WTC11 (cell line): ENCODE data around the gene KPNB1. TPM values are rescaled to one million over a fixed set of nuclear protein-coding genes. Genes with fewer than 3 reads are reported as not detected.

ENCODE experiments used
- ATAC-seq: fragments of 200-7000 bp; cut with Tn5 transposase; 2 replicates; pipeline ENCODE4 v1.10.0; 2021; ENCODE audit warnings: mild to moderate bottlenecking, moderate library complexity
- CTCF ChIA-PET: fragments of 300-600 bp; sonication (Branson Sonifier 250); formaldehyde crosslinking; loops from one replicate; lab custom pipeline; 2021; ENCODE audit warnings: antibody characterized with exemption; lab: Charles Lee
- POLR2A ChIA-PET: fragments of 350-600 bp; sonication (Branson Sonifier 250); formaldehyde crosslinking; loops from one replicate; lab custom pipeline; 2021; ENCODE audit warnings: antibody characterized with exemption; lab: Charles Lee
- DNase-seq: peaks from one replicate; pipeline ENCODE4 v3.0.0; 2021; ENCODE audit warnings: low spot score
- H3K27ac Mint-ChIP-seq: 2 replicates; pipeline ENCODE4 v1.8.0; 2021; ENCODE audit warnings: mixed read lengths
- H3K27me3 Mint-ChIP-seq: 2 replicates; pipeline ENCODE4 v1.8.0; 2021; ENCODE audit warnings: low read depth, mild to moderate bottlenecking, moderate library complexity, mixed read lengths
- H3K36me3 Mint-ChIP-seq: 2 replicates; pipeline ENCODE4 v1.8.0; 2021; ENCODE audit warnings: mixed read lengths
- H3K4me1 Mint-ChIP-seq: 2 replicates; pipeline ENCODE4 v1.8.0; 2022; ENCODE audit warnings: mixed read lengths
- H3K4me3 Mint-ChIP-seq: 2 replicates; pipeline ENCODE4 v1.8.0; 2021; ENCODE audit warnings: mild to moderate bottlenecking, moderate library complexity, mixed read lengths
- H3K9me3 Mint-ChIP-seq: 2 replicates; pipeline ENCODE4 v1.8.0; 2021; ENCODE audit warnings: mixed read lengths
- ATF2 ChIP-seq: sonication (generic); formaldehyde crosslinking; IDR thresholded peaks from 2 replicates; pipeline ENCODE4 v1.8.1; 2022; ENCODE audit warnings: low read depth, missing genetic modification reagents, borderline replicate concordance
- ATF6 ChIP-seq: sonication (generic); formaldehyde crosslinking; IDR thresholded peaks from 2 replicates; pipeline ENCODE4 v1.8.1; 2023; ENCODE audit warnings: mild to moderate bottlenecking, missing genetic modification reagents
- ELF4 ChIP-seq: sonication (generic); formaldehyde crosslinking; IDR thresholded peaks from 2 replicates; pipeline ENCODE4 v1.8.1; 2022; ENCODE audit warnings: low read depth, mild to moderate bottlenecking, moderate library complexity, missing genetic modification reagents
- FOXJ3 ChIP-seq: sonication (generic); formaldehyde crosslinking; IDR thresholded peaks from 2 replicates; pipeline ENCODE4 v1.9.0; 2021; ENCODE audit warnings: missing genetic modification reagents, mild to moderate bottlenecking, borderline replicate concordance
- GABPB1 ChIP-seq: sonication (generic); formaldehyde crosslinking; IDR thresholded peaks from 2 replicates; pipeline ENCODE4 v1.8.1; 2023; ENCODE audit warnings: mild to moderate bottlenecking, missing genetic modification reagents
- HMGA2 ChIP-seq: fragments of 250-450 bp; sonication (Bioruptor Pico); IDR thresholded peaks from 2 replicates; pipeline ENCODE4 v1.4.0; 2021; ENCODE audit warnings: mild to moderate bottlenecking, moderate library complexity
- MXD4 ChIP-seq: fragments of 250-450 bp; sonication (Bioruptor Pico); IDR thresholded peaks from 2 replicates; pipeline ENCODE4 v1.8.0; 2021; ENCODE audit warnings: mild to moderate bottlenecking, moderate library complexity, borderline replicate concordance
- NR2C2 ChIP-seq: sonication (generic); formaldehyde crosslinking; IDR thresholded peaks from 2 replicates; pipeline ENCODE4 v1.8.0; 2022; ENCODE audit warnings: mild to moderate bottlenecking, missing genetic modification reagents
- NR3C1 ChIP-seq: sonication (generic); formaldehyde crosslinking; conservative IDR thresholded peaks from 2 replicates; pipeline ENCODE4 v1.8.1; 2023; ENCODE audit warnings: low read depth, mild to moderate bottlenecking, missing genetic modification reagents
- PREB ChIP-seq: sonication (generic); formaldehyde crosslinking; IDR thresholded peaks from 2 replicates; pipeline ENCODE4 v1.8.1; 2022; ENCODE audit warnings: mild to moderate bottlenecking, missing genetic modification reagents, moderate library complexity, borderline replicate concordance
- PRRX2 ChIP-seq: fragments of 250-450 bp; sonication (Bioruptor Pico); IDR thresholded peaks from 2 replicates; pipeline ENCODE4 v1.8.0; 2021; ENCODE audit warnings: mild to moderate bottlenecking
- SMAD3 ChIP-seq: sonication (generic); formaldehyde crosslinking; IDR thresholded peaks from 2 replicates; pipeline ENCODE4 v1.8.0; 2022; ENCODE audit warnings: missing genetic modification reagents, mild to moderate bottlenecking, borderline replicate concordance
- STAT6 ChIP-seq: sonication (generic); formaldehyde crosslinking; conservative IDR thresholded peaks from 2 replicates; pipeline ENCODE4 v1.8.1; 2023; ENCODE audit warnings: mild to moderate bottlenecking, low read depth, missing genetic modification reagents, moderate library complexity
- ZBTB21 ChIP-seq: sonication (generic); formaldehyde crosslinking; IDR thresholded peaks from 2 replicates; pipeline ENCODE4 v1.8.1; 2023; ENCODE audit warnings: mild to moderate bottlenecking, missing genetic modification reagents, borderline replicate concordance
- ZMAT4 ChIP-seq: fragments of 250-450 bp; sonication (Bioruptor Pico); IDR thresholded peaks from 2 replicates; pipeline ENCODE4 v1.9.0; 2021; ENCODE audit warnings: mild to moderate bottlenecking
- ZNF281 ChIP-seq: sonication (generic); formaldehyde crosslinking; IDR thresholded peaks from 2 replicates; pipeline ENCODE4 v1.8.0; 2023; ENCODE audit warnings: mild to moderate bottlenecking, missing genetic modification reagents
- ZNF396 ChIP-seq: fragments of 250-450 bp; sonication (Bioruptor Pico); IDR thresholded peaks from 2 replicates; pipeline ENCODE4 v1.8.0; 2021; ENCODE audit warnings: mild to moderate bottlenecking, moderate library complexity, borderline replicate concordance
- ZNF423 ChIP-seq: fragments of 250-450 bp; sonication (Bioruptor Pico); IDR thresholded peaks from 2 replicates; pipeline ENCODE4 v2.1.2; 2022; ENCODE audit warnings: mild to moderate bottlenecking, moderate library complexity
- ZSCAN18 ChIP-seq: fragments of 250-450 bp; sonication (Bioruptor Pico); IDR thresholded peaks from 2 replicates; pipeline ENCODE4 v2.1.2; 2022; ENCODE audit warnings: mild to moderate bottlenecking, moderate library complexity
- total RNA-seq: library from RNA; stranded (reverse); gene quantifications from 3 replicates; pipeline ENCODE4 v1.2.3, GENCODE V29; 2021

KPNB1 gene
- total RNA-seq, 1 experiment from 2014 or later = 506 TPM

GRCh38 chr17:47636273-47637030, 13.3 kb upstream of the KPNB1 start:
- no peak for TF ChIP-seq ZNF281 (CRISPR knock-in tag)
- no peak for TF ChIP-seq ELF4 (CRISPR knock-in tag)
- no peak for TF ChIP-seq GABPB1 (CRISPR knock-in tag)
- no peak for TF ChIP-seq MXD4 (CRISPR knock-in tag)
- TF ChIP-seq SMAD3 = no peak
- no peak for TF ChIP-seq PRRX2 (CRISPR knock-in tag)
- TF ChIP-seq ZBTB21 = no peak
- no peak for TF ChIP-seq ZNF396
- no peak for TF ChIP-seq PREB (CRISPR knock-in tag)
- TF ChIP-seq FOXJ3 (CRISPR knock-in tag) = no peak
- TF ChIP-seq ZMAT4 (CRISPR knock-in tag) = no peak
- no peak for TF ChIP-seq ZSCAN18 (CRISPR knock-in tag)
- TF ChIP-seq HMGA2 = no peak
- TF ChIP-seq NR2C2 (CRISPR knock-in tag) = no peak
- TF ChIP-seq STAT6 (CRISPR knock-in tag) = no peak
- TF ChIP-seq ATF2 (CRISPR knock-in tag) = no peak
- no peak for TF ChIP-seq ATF6
- no peak for TF ChIP-seq NR3C1 (CRISPR knock-in tag)
- no peak for TF ChIP-seq ZNF423
- POLR2A ChIA-PET = no interaction called here
- Mint-ChIP-seq H3K9me3 (no peaks in the 10 kb centered on the region), H3K27me3 (no peaks in the 10 kb centered on the region), H3K4me3 (no peak overlapping the region), H3K36me3 (peaks cover 5% of the 10 kb centered on the region), H3K4me1 (no peaks in the 10 kb centered on the region), H3K27ac (no peak overlapping the region; the same call in 1 of the 2 replicates)
- CTCF ChIA-PET = no interaction called here
- ATAC-seq = no peak
- no peak for DNase-seq
